NCI-H1105 treated with DMSO at 0.1 percent for 48 hours (cell line): ENCODE data around the gene SARM1.

ENCODE experiments used
- DNase-seq: peaks from one replicate; lab custom pipeline; 2025; lab: John Stamatoyannopoulos, UW

SARM1 gene

GRCh38 chr17:28341516-28341915, 30.0 kb upstream of the SARM1 start:
- DNase-seq, result no peak

- DNase-seq, result no peak
These were observed 29.2 kb upstream of the SARM1 start for GRCh38 chr17:28342313-28342712.

- DNase-seq, result no peak
These were observed 28.0 kb upstream of the SARM1 start for GRCh38 chr17:28343491-28343932.

GRCh38 chr17:28344011-28344410, 27.5 kb upstream of the SARM1 start:
- no peak for DNase-seq

- no peak for DNase-seq
These were observed 27.0 kb upstream of the SARM1 start for GRCh38 chr17:28344435-28344901.

GRCh38 chr17:28345419-28346198, 25.9 kb upstream of the SARM1 start:
- peak; percentile 25 for DNase-seq

- no peak for DNase-seq
These were observed 25.3 kb upstream of the SARM1 start for GRCh38 chr17:28346199-28346580.

GRCh38 chr17:28346746-28347246, 24.7 kb upstream of the SARM1 start:
- no peak for DNase-seq

GRCh38 chr17:28347261-28347891, 24.1 kb upstream of the SARM1 start:
- DNase-seq, result no peak

- DNase-seq, result no peak
These were observed 22.5 kb upstream of the SARM1 start for GRCh38 chr17:28348979-28349378.

GRCh38 chr17:28350271-28350670, 21.2 kb upstream of the SARM1 start:
- DNase-seq, result no peak

GRCh38 chr17:28357061-28357900, 14.2 kb upstream of the SARM1 start, which contains the start of gene POLDIP2:
Gene POLDIP2, minus strand, starts transcription at chr17:28357527. Its CDS starts 79 bp downstream, at chr17:28357448.
- DNase-seq, result peak; percentile 89

- DNase-seq, result no peak
These were observed 13.6 kb upstream of the SARM1 start for GRCh38 chr17:28357901-28358197.

- DNase-seq, result no peak
These were observed 8.3 kb upstream of the SARM1 start for GRCh38 chr17:28363186-28363585.

- DNase-seq, result no peak
These were observed 7.5 kb upstream of the SARM1 start for GRCh38 chr17:28363776-28364650.

- DNase-seq, result no peak
These were observed 6.7 kb upstream of the SARM1 start, which contains the start of gene SEBOX for GRCh38 chr17:28364665-28365363. Gene SEBOX, minus strand, starts transcription at chr17:28365199. Its CDS starts 48 bp downstream, at chr17:28365151.

- no peak for DNase-seq
These were observed 6.0 kb upstream of the SARM1 start for GRCh38 chr17:28365487-28365886.

GRCh38 chr17:28366605-28367004, 4.9 kb upstream of the SARM1 start:
- no peak for DNase-seq

- DNase-seq, result no peak
These were observed 3.7 kb upstream of the SARM1 start for GRCh38 chr17:28367641-28368305.

GRCh38 chr17:28368306-28368831, 3.1 kb upstream of the SARM1 start:
- no peak for DNase-seq
